Activated naive CD8-positive, alpha-beta T cell (primary cell): ENCODE data around the gene SREBF1.

Experiments
- H3K27ac Mint-ChIP-seq: one replicate; pipeline ENCODE4 v1.8.0; 2021; ENCODE audit warnings: mixed read lengths
- H3K27me3 Mint-ChIP-seq: one replicate; pipeline ENCODE4 v1.8.0; 2021; ENCODE audit warnings: mixed read lengths
- H3K36me3 Mint-ChIP-seq: one replicate; pipeline ENCODE4 v1.8.0; 2021; ENCODE audit warnings: mixed read lengths
- H3K4me1 Mint-ChIP-seq: one replicate; pipeline ENCODE4 v1.8.0; 2021; ENCODE audit warnings: low read depth, mixed read lengths
- H3K4me3 Mint-ChIP-seq: one replicate; pipeline ENCODE4 v1.8.0; 2021; ENCODE audit warnings: mild to moderate bottlenecking, mixed read lengths
- H3K9me3 Mint-ChIP-seq: one replicate; pipeline ENCODE4 v1.8.0; 2021; ENCODE audit warnings: low read depth, mixed read lengths

The SREBF1 gene

DNA sequence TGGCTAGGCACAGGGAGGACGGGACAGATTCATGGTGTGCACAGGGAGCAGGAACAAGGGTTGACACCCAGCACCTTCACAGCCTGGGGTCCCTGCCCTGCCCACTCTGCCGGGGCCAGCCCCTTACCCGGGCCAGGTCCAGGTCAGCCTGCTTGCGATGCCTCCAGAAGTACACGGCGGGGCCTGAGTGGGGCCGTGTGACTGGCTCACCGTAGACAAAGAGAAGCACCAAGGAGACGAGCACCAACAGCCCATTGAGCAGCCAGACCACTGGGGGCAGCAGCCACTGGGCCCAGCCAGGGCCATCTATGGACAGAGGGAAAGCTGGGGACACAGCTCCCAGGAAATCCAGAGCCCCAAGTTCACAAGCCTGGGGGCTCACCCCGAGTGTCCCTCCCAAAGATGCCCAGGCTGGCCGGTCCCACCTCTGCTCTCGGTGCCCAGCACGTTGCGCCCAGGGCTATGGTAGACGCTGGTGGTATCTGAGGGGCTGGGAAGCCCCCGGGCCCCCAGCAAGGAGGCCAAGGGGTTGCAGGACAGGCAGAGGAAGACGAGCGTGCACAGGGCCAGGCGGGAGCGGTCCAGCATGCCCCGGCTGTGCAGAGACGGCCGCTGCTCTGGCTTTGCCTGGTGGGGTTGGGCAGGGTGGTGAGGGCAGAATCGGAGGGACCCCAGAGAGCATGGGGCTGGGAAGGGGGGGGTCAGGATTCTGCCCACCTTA, 19.8 kb downstream of the SREBF1 start:
- Mint-ChIP-seq H3K36me3 (peaks cover 2% of the 10 kb centered on the region), H3K27me3 (no peaks in the 10 kb centered on the region), H3K4me1 (peaks cover 37% of the 10 kb centered on the region), H3K9me3 (no peaks in the 10 kb centered on the region), H3K4me3 (no peak overlapping the region), H3K27ac (no peak overlapping the region)

DNA sequence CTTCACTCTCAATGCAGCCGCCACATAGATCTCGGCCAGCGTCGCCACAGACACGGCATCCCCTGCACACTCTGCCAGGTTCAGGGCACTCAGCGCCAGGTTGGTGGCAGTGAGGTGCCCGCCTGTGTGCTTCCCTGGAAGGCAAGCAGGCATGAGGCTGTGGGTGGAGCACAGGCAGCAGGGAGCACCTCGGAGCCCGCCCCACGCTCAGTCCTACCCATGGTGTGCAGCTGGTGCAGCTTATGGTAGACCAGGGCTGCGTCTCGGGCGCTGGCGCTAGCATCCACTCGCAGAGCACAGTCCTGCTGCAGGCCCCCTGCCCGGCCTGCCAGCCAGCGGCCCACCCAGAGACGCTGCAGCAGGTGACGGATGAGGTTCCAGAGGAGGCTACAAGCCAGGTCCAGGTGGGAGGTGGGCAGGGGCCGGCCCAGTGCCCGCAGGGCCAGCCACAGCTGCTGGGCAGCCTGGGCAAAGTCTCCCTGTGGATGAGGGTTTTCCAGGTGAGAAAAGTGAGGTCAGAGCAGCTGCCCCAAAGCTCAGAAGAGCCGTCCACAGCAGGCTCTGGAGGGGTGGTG, 20.5 kb downstream of the SREBF1 start:
- Mint-ChIP-seq H3K27me3 (no peaks in the 10 kb centered on the region), H3K36me3 (peaks cover 2% of the 10 kb centered on the region), H3K4me1 (peaks cover 36% of the 10 kb centered on the region), H3K9me3 (no peaks in the 10 kb centered on the region), H3K27ac (no peak overlapping the region), H3K4me3 (no peak overlapping the region)

DNA sequence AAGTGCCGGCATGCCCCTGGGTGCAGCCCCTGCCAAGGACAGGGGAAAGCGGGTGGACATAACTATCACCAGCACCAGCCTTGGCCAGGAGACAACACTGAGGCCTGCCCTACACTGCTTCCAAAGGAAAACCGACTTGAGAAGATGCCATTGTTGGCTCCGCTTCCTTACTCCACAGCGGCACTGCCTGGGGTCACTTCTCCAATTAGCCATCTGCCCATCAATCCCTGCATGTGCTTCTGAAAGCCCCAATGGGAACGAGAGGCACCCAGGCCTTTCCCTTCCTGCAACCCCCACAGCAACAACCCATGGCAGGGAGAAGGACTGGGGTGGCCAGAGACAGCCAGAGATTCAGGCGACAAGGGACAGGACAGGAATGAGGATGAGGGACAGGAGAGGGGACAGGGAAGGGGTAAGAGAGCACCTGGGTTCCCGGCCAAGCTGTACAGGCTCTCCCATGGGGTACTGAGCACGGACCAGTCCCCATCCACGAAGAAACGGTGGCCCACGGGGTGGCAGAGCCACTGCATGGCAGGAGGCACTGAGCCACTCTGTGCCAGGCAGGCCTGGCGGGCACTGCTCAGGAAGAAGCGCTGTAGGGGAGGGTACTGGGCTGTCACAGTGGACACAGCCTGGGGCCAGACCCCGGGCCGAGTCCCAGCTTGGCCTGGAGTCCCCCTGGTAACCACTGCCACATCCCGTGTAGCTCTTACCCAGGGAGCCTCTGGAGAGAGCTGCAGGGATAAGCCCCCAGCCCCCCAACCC, 21.2 kb downstream of the SREBF1 start:
- Mint-ChIP-seq H3K27ac (peak overlapping the region; percentile 17), H3K27me3 (no peaks in the 10 kb centered on the region), H3K36me3 (peaks cover 2% of the 10 kb centered on the region), H3K9me3 (no peaks in the 10 kb centered on the region), H3K4me3 (no peak overlapping the region), H3K4me1 (peaks cover 30% of the 10 kb centered on the region)

DNA sequence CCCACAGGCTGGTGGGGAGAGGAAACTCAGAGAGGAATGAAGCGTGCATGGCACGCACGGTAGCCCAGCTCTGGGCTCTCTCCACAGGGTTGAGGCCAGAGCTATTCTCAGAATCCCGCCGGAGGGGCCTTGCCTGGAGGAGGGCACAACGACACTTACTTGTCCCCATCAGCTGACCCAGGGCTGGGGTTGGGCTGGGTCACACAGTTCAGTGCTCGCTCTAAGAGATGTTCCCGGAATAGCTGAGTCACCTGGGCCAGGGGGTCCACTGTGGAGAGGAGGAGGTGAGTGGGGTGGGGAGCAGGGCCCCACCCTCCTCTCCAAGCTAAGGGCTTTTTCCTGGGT, 21.8 kb downstream of the SREBF1 start:
- Mint-ChIP-seq H3K27ac (no peak overlapping the region), H3K4me1 (peaks cover 25% of the 10 kb centered on the region), H3K4me3 (no peak overlapping the region), H3K36me3 (peaks cover 2% of the 10 kb centered on the region), H3K27me3 (no peaks in the 10 kb centered on the region), H3K9me3 (no peaks in the 10 kb centered on the region)

DNA sequence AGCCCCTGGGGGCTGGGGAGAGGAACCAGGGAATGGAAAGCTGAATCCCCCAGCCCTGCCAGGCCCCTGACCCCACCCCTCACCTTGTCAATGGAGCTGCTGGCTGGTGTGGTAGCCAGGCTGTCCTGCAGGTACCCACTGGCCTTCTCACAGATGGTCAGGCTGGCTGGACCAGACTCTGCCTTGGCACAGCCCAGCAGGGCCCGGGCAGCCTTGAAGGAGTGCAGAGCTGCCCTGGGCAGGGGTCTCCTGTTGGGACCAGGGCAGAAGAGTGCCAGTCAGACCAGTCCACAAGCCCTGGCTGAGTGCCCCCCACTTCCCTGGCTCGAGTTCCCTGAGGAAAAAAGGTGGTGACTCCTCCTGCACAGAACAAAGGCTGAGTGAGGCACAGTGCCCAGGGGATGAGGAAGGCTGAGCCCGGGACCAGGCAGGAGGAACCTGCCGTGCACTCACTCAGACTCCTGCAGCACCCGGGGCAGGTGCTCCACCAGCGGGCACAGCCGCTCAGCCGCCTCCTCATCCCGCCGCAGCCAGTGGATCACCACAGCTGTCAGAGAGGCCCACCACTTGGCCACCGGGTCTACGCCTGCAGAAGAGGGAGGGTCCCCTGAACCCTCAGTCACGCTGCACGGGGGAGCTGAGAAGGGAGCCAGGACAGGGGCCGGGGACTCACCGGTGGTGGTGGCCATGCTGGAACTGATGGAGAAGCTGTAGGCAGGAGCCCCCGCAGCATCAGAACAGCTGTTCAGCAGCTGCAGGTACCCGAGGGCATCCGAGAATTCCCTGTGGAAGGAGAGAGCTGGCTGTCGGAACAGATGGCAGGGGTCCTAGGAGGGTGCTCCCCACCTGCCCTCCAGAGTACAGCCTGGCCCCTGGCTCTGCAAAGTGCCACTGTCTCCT, 22.4 kb downstream of the SREBF1 start:
- no peak overlapping the region for H3K4me3 Mint-ChIP-seq
- H3K4me1 Mint-ChIP-seq = peaks cover 18% of the 10 kb centered on the region
- H3K9me3 Mint-ChIP-seq = no peaks in the 10 kb centered on the region
- no peaks in the 10 kb centered on the region for H3K27me3 Mint-ChIP-seq
- peaks cover 2% of the 10 kb centered on the region for H3K36me3 Mint-ChIP-seq
- no peak overlapping the region for H3K27ac Mint-ChIP-seq

DNA sequence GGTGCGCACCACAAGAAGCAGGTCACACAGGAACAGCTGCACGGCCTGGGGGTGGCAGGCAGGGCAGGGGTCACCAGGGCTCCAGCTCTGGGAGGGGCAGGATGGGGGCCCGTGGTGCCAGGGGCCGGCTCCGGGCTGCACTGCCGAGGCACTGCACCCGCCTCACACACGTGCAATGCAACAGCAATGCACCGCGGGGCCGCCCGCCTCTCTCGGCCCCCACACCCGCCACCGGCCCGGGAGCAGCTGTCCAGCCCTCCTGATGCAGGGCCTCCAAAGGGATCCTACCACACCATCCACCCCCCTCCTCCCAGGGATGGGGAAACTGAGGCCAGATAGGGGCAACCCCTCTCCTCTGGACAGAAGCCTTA, 23.1 kb downstream of the SREBF1 start:
- H3K4me3 Mint-ChIP-seq = no peak overlapping the region
- H3K36me3 Mint-ChIP-seq = peaks cover under 1% of the 10 kb centered on the region
- H3K27ac Mint-ChIP-seq = no peak overlapping the region
- H3K9me3 Mint-ChIP-seq = no peaks in the 10 kb centered on the region
- H3K4me1 Mint-ChIP-seq = peaks cover 12% of the 10 kb centered on the region
- H3K27me3 Mint-ChIP-seq = no peaks in the 10 kb centered on the region

DNA sequence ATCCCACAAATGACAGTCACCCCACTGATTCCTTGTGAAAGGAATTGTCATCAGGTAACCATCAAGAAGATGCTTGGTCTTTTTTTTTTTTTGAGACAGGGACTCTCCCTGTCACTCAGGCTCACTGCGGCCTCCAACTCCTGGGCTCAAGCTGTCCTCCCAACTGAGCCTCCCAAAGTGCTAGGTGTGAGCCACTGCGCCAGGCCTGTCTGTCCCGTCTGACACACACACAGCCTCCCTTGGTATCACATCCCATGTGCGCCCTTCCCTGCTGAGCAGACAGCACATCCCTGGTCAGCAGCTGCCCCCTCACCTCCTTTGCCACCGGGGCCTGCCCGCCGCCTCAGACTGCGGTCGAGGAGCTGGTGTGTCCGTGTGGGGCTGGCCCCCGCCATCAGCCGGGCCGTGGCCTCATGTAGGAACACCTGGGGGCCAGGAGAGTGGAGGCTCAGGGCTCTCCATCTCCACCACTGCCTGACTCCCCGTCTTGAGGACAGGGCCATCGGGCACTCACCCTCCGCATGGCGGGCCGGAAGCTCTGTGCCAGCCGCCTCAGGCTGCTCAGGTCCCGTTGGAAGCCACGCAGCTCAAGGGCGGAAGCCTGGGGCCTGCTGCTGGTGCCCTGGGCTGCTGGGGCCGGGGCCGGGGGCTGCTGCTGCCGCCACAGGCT, 23.6 kb downstream of the SREBF1 start:
- no peaks in the 10 kb centered on the region for H3K9me3 Mint-ChIP-seq
- H3K27me3 Mint-ChIP-seq = no peaks in the 10 kb centered on the region
- no peaks in the 10 kb centered on the region for H3K36me3 Mint-ChIP-seq
- H3K4me1 Mint-ChIP-seq = peaks cover 11% of the 10 kb centered on the region
- H3K27ac Mint-ChIP-seq = no peak overlapping the region
- no peak overlapping the region for H3K4me3 Mint-ChIP-seq

DNA sequence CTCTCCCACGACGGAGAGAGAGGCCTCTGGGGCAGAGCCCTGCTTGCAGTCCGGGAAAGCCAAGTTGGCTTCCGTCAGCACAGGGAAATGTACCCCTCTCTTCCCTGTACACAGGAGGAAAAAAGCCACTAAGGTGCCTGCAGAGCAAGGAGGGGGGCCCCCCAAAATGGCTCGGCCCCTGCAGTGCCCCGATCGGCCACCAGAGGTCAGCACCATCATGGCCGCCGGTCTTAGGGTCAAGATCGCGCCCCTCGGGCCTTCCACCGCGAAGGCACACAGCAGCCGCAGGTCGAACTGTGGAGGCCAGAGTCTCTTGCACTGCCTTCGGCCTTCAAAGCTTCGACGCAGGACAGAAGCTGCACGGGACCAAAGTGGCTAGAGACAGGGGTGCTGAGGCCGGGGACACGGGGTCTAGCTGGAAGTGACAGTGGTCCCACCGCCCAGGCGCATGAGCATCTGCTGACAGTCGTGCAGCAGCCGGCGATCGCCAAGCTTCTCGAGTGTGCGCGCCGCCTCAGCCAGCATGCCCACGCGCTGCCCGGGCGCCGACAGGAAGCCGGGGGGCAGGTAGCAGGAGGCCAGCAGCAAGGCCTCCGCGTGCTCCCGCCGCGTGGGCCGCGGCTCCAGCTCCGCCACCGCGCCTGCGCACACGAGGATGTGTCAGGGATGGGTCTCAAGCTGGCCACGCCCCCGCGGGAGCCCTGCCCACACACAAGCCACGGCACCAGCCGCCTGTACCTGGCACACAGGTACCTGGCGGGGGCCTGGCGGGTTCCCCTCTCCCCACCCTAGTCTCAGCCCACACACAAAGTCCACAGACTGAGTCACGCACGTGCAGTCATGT, 24.4 kb downstream of the SREBF1 start:
- H3K9me3 Mint-ChIP-seq = no peaks in the 10 kb centered on the region
- no peak overlapping the region for H3K27ac Mint-ChIP-seq
- H3K4me1 Mint-ChIP-seq = peaks cover 11% of the 10 kb centered on the region
- H3K4me3 Mint-ChIP-seq = no peak overlapping the region
- no peaks in the 10 kb centered on the region for H3K36me3 Mint-ChIP-seq
- no peaks in the 10 kb centered on the region for H3K27me3 Mint-ChIP-seq

DNA sequence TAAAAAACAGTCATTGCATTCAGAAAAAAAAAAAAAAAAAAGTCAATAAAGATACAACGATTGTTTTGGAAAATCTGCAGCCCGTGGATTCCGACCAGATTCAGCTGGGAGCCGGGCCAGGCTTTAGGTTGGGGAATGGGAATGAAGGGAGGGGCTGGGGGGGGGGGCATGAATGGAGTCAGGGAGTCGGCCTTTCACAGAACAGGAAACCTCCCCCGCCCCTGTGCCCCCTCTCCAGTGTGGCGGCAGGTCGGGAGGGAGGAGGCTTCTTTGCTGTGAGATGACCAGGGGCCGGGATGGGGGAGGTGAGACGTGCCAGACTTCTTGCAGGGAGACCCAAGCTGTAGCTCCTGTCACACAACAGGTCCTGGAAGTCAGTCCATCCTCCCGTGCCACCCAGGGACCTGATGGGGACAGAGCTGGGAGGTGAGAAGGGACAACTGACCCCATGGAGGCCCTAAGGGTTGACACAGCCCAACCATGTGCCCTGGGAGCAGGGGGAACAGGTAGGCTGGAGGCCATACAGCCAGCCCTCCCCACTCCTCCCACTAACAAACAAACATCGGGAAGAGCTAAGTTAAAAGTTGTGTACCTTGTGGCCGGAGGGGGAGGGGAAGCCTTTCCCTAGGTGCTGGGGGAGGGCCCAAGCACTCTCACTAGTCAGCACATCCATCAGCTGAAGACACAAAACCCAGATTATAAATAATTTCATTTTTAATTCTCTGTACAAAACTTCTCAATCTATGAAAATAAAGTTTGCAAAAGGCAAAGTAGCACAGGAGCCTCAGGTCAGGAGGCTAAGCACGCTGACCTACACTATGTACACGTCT, 25.2 kb downstream of the SREBF1 start:
- Mint-ChIP-seq H3K27ac (peak overlapping the region; percentile 64), H3K9me3 (no peaks in the 10 kb centered on the region), H3K27me3 (no peaks in the 10 kb centered on the region), H3K4me3 (no peak overlapping the region), H3K36me3 (no peaks in the 10 kb centered on the region), H3K4me1 (peaks cover 13% of the 10 kb centered on the region)

DNA sequence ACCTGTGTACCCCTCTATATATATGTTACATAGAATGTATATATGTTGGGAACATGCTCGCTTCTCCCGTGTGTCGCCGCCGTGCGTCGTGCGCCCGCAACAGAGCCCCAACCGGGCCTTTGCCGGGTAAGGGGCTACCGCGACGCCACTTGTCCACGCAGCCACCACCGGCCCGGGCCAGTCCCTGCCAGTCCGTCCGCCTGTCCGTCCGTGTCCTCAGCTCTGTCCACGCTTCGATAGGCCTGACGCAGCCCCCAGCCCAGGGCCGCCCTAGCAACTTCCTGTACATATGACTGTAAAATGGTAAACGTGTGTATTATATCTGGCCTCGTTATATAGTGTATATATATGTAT, 25.9 kb downstream of the SREBF1 start:
- Mint-ChIP-seq H3K4me3 (no peak overlapping the region), H3K27ac (peak overlapping the region; percentile 10), H3K27me3 (no peaks in the 10 kb centered on the region), H3K9me3 (no peaks in the 10 kb centered on the region), H3K4me1 (peaks cover 13% of the 10 kb centered on the region), H3K36me3 (no peaks in the 10 kb centered on the region)

DNA sequence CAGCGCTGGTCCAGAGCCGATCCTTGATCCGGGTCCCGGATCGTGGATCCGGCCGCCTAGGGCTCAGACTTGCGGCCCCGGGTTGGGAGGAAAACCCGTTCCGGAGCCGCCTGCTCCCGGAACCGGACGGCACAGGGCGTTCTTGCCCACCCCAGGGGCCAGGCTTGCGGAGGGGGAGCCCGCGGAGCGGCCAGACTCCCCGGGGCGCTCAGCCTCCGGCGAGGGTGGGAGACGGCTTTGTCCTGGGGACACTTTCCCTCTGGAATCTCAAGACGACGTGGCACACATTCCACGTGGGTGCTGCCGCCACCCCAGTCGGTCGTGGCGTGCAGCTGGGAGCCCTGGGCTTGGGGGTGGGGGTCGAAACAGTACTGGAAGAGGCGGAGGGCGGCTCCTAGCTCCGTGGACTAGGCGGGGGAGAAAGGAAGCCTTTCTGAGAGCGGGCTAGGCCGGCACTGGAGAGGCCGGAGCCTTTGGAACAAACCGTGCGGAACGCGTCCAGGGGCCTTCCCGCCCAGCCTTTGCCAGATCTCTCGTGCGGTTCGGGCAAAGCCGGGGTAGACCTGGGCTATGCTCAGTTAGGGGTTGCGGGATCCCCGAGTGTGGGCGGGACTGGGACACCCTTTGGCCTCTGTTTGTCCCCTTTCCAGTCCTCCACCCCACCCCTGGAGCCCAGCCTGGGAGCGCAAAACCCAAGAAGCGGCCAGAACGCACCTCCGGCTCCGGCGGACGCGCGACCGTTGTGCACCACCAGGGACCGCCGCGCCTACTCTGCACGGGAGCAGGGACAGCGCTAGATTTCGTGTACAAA, 26.5 kb downstream of the SREBF1 start:
- no peaks in the 10 kb centered on the region for H3K36me3 Mint-ChIP-seq
- H3K27ac Mint-ChIP-seq = peak overlapping the region; percentile 10
- H3K4me1 Mint-ChIP-seq = peaks cover 13% of the 10 kb centered on the region
- no peaks in the 10 kb centered on the region for H3K9me3 Mint-ChIP-seq
- H3K27me3 Mint-ChIP-seq = no peaks in the 10 kb centered on the region
- no peak overlapping the region for H3K4me3 Mint-ChIP-seq

DNA sequence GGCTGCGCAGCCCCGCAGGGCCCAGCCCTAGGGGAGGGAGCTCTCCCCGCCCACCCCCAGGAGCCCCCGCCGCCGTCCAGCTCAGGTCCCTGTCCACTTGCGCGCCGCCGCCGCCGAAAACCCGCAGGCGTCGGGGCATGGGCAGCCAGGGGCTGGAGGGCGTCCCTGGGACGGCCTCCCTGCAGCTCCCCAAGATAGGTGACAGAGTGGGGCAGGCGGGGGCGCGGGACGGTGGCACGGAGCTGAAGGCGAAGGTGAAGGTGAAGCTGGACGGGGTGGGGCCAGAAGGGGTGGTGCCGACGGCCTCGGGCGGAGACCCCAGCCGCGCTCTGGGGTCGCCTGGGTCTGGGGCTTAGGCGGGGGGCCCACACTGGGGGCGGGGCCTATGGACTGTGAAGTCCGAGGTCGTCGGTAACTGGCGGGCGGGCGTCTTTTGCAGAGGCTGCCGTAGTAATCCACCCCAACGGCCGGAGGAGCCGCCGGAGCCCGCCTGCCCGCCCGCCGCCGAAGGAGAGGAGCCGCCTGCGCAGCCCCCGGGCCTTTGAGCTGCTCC, 27.2 kb downstream of the SREBF1 start:
- Mint-ChIP-seq H3K27ac (no peak overlapping the region), H3K9me3 (no peaks in the 10 kb centered on the region), H3K36me3 (no peaks in the 10 kb centered on the region), H3K4me1 (peaks cover 13% of the 10 kb centered on the region), H3K4me3 (no peak overlapping the region), H3K27me3 (no peaks in the 10 kb centered on the region)
